ENCODE data around the gene OR10H5. TPM values are rescaled to one million over a fixed set of nuclear protein-coding genes. Genes with fewer than 3 reads are reported as not detected.

The OR10H5 gene
- total RNA-seq, 1 experiment from 2014 or later, result not detected

GRCh38 chr19:15820646-15821045 is 33.2 kb downstream of the OR10H5 start:
- no peak for DNase-seq (ENCODE audit: low spot score)
- POLR2A ChIA-PET, result no interaction called here
- no peak for TF ChIP-seq HMGA2 (CRISPR knock-in tag; IDR thresholded peaks at IDR 0.05)
- no peak for TF ChIP-seq GRHL2 (CRISPR knock-in tag; IDR thresholded peaks at IDR 0.05; ENCODE audit: insufficient replicate concordance, severe bottlenecking)
- no peak for TF ChIP-seq ZBTB21 (CRISPR knock-in tag; IDR thresholded peaks at IDR 0.05; ENCODE audit: borderline replicate concordance)
- no peak for TF ChIP-seq CTCF (IDR thresholded peaks at IDR 0.05)
- no peak for TF ChIP-seq KAT7 (CRISPR knock-in tag; IDR thresholded peaks at IDR 0.05; ENCODE audit: borderline replicate concordance)
- no peak for TF ChIP-seq SMAD4 (CRISPR knock-in tag; IDR thresholded peaks at IDR 0.05)
- no peak for TF ChIP-seq E2F4 (CRISPR knock-in tag; IDR thresholded peaks at IDR 0.05; ENCODE audit: borderline replicate concordance, low read depth)
- TF ChIP-seq CDX4 (CRISPR knock-in tag; IDR thresholded peaks at IDR 0.05; ENCODE audit: borderline replicate concordance), result no peak
- TF ChIP-seq ZNF532 (CRISPR knock-in tag; IDR thresholded peaks at IDR 0.05; ENCODE audit: borderline replicate concordance), result no peak
- TF ChIP-seq MAX (CRISPR knock-in tag; IDR thresholded peaks at IDR 0.05), result no peak
- TF ChIP-seq RORB (CRISPR knock-in tag; IDR thresholded peaks at IDR 0.05), result no peak
- no peak for TF ChIP-seq TCF7 (CRISPR knock-in tag; IDR thresholded peaks at IDR 0.05; ENCODE audit: low read depth)
- no peak for TF ChIP-seq ZNF138 (CRISPR knock-in tag; conservative IDR thresholded peaks at IDR 0.05)
- no peak for TF ChIP-seq NR2C2 (CRISPR knock-in tag; IDR thresholded peaks at IDR 0.05)
- TF ChIP-seq MXD4 (CRISPR knock-in tag; IDR thresholded peaks at IDR 0.05; ENCODE audit: borderline replicate concordance), result no peak
- TF ChIP-seq ZNF121 (CRISPR knock-in tag; IDR thresholded peaks at IDR 0.05), result no peak
- CTCF ChIA-PET, result no interaction called here
- H3K27ac Mint-ChIP-seq, result no peak overlapping the region
- ATAC-seq, result no peak
- peaks cover 28% of the 10 kb centered on the region for H3K36me3 Mint-ChIP-seq
- H3K4me1 Mint-ChIP-seq, result no peaks in the 10 kb centered on the region
- peaks cover 54% of the 10 kb centered on the region for H3K9me3 Mint-ChIP-seq
- H3K4me3 Mint-ChIP-seq, result no peak overlapping the region
- peaks cover 9% of the 10 kb centered on the region for H3K27me3 Mint-ChIP-seq (ENCODE audit: low read depth)

GRCh38 chr19:15825753-15826152 is 38.3 kb downstream of the OR10H5 start:
- DNase-seq (ENCODE audit: low spot score), result no peak
- ChIA-PET CTCF (no interaction called here), POLR2A (interaction anchor here (0.5 kb wide), 1 partner anchor 1319 kb away, joined by 3 read pairs; no protein-coding TSS in a partner anchor)
- peaks cover 35% of the 10 kb centered on the region for H3K36me3 Mint-ChIP-seq
- peaks cover 23% of the 10 kb centered on the region for H3K27me3 Mint-ChIP-seq (ENCODE audit: low read depth)
- no peak overlapping the region for H3K27ac Mint-ChIP-seq
- H3K4me3 Mint-ChIP-seq, result no peak overlapping the region
- 0 out of 2 replicates have a peak, but pooled peaks cover 3% of the 10 kb centered on the region for H3K4me1 Mint-ChIP-seq
- H3K9me3 Mint-ChIP-seq, result peaks cover 54% of the 10 kb centered on the region
- ATAC-seq, result no peak
- TF ChIP-seq STAT6 (CRISPR knock-in tag; conservative IDR thresholded peaks at IDR 0.05; ENCODE audit: low read depth) (no peak), CBFB (CRISPR knock-in tag; IDR thresholded peaks at IDR 0.05; ENCODE audit: low read depth) (no peak), ZNF232 (CRISPR knock-in tag; IDR thresholded peaks at IDR 0.05) (no peak), FOXK1 (CRISPR knock-in tag; IDR thresholded peaks at IDR 0.05) (no peak), PRRX2 (CRISPR knock-in tag; IDR thresholded peaks at IDR 0.05) (no peak), E2F4 (CRISPR knock-in tag; IDR thresholded peaks at IDR 0.05; ENCODE audit: borderline replicate concordance, low read depth) (no peak), E2F1 (CRISPR knock-in tag; IDR thresholded peaks at IDR 0.05) (no peak)
